NCI-H2081 (cell line): ENCODE results near the gene TXLNG.

ENCODE experiments used
- DNase-seq, 2 experiments: peaks; one replicate each; lab custom pipeline; 2025; lab: John Stamatoyannopoulos, UW

Gene TXLNG

GRCh38 chrX:16870862-16871815 is 84.9 kb downstream of the TXLNG start:
- DNase-seq: no peak

DNA sequence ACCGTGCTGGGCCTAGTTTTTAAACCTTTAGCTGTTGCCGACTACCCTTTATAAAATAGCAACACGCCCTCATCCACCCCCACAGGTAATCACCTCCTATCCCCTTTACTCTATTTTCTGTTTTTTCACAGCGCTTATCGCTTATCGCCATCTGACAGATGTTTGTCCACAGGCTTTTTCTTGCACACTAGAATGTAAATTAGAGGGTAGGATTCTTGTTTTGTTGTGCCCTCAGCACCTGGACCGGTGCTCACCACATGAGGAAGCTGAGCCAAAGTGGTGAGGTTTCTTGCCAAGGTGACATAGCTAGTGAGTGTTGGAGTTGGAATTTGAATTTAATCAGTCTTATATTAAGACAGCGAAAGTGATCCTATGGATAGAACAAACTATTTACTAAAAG is 86.8 kb downstream of the TXLNG start:
- DNase-seq: peak in 1 of 2 experiments; percentile 50

DNA sequence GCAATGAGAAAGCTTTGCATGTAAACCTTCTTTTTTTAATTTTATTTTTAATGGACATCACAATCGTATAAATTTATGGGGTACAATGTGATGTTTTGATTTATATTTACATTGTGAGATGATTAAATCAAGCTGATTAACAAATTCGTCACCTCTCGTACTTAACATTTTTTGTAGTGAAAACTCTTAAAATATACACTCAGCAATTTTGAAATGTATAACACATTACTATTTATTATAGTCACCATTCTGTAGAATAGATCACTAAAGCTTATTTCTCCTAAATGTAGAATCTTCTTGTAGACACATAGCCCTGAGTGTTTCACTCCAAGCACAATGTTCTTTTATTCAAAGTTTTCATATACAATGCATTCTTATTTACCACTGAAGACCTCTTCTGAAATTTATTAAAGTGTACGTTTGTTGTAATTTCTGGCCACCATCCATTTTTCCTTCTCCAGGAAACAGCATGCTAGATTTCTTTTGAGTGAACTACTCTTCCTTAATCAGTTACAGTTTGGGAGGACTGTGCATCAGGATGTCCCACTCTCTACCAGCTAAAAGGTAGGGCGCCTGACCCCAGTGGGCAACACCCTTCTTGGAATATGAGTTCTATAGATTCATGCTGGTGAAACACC is 88.3 kb downstream of the TXLNG start:
- no peak for DNase-seq

GRCh38 chrX:16876696-16877095 is 90.4 kb downstream of the TXLNG start:
- DNase-seq: no peak

DNA sequence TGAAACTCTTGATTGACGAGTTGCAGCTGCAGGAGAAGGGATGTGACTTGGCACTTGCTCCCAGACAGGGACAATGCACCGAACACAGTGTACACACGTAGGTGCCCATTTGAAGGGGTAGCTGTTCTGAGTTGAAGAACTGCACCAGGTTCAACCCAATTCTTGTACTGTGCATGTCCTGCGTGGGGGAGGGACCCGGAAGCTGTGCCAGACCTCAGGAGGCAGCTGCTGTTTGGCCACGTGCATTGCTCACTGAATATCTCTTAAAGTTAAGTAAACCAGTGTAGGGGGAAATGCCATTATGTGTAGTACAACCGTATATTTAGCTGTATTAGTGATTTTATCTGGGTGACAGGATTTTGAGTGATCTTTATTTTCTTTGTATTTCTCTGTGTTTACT is 95.9 kb downstream of the TXLNG start:
- DNase-seq: peak; percentile 58 to 69

DNA sequence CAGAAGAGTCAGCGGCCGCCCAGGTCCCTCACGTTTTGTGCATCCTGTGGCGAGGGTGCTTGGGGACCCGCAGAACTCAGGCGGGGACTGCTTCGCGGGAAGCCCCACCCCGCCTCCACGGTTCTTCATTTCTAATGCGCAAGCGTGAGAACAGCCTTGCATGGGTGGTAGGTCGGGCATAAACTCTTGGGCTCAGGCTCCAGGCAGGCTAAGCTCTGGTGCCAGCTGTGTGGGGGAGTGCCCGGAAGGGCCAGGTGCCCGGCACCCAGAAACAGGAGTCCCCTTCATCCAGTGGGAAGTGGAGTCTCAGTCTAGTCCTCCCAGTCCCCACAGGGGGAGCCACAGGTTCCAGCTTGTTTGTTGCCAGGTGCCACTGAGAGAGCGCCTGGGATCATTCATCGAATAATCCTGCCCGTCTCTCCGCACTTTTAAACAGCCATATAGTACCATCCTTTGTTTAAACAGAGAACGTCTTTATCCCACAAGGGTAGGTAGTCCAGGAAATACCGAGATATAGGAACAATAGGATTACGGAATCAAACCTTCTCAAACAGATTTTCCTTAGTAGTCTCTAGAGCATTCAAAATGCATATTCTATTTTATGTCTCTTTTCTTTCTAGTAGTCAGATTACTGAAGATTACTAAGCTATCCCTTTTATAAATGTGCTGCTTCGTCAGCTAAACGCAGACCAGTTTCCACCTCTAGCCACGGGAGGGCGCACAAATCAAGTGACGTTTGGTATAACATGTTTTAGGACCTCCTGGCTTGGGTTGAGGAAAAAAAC is 96.6 kb downstream of the TXLNG start:
- DNase-seq: peak; percentile 81 to 88

DNA sequence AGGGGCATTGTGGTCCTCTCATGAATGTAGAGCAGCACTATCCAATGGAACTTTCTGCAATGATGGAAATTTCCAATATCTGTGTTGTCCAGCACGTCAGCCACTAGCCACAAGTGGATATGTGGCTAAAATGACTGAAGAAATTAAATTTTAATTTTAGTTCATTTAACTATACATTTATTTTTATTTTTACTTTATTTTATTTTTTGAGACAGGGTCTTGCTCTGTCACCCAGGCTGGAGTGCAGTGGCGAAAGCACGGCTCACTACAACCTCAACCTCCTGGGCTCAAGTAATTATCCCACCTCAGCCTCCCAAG is 97.2 kb downstream of the TXLNG start:
- DNase-seq: no peak

DNA sequence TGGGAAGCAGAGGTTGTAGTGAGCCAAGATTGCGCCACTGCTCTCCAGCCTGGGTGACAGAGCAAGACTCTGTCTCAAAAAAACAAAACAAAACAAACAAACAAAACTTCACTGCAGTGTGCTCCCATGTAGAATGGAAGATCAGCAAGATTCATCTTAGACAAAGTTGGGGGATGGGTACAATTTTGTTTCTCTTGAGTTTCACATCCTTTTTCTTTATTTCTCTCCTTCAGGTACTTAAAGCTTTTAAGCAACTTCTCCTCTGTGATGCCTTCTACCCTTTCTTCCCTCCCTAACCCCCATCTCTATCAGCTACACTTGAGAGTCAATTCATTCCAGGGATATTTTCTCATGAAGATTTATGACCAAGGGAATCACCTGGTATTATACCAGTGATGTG is 99.4 kb downstream of the TXLNG start:
- DNase-seq: no peak

GRCh38 chrX:16892504-16893362 is 106.5 kb downstream of the TXLNG start:
- peak; percentile 57 to 77 for DNase-seq
